ENCODE measurements around the gene ADGRE2.

The ADGRE2 gene

GRCh38 chr19:14718522-14719116, 59.7 kb downstream of the ADGRE2 start:
- 92% methylated on average over 18 of the region's 18 CpGs for WGBS
- H2BK15ac ChIP-seq (ENCODE audit: low read depth, poor library complexity, severe bottlenecking) = no peak overlapping the region
- no peak overlapping the region for H3K4me2 ChIP-seq (ENCODE audit: low read length, poor library complexity, severe bottlenecking)
- no peak overlapping the region for H2AFZ ChIP-seq (ENCODE audit: low read depth, low read length)
- H3K4ac ChIP-seq (ENCODE audit: low read depth in 1 of 2, low read length in 2 of 2) = no peak overlapping the region
- no peak overlapping the region for H2BK120ac ChIP-seq (ENCODE audit: low read depth, low read length)
- no peak overlapping the region for H3K27ac ChIP-seq (ENCODE audit: low read length, poor library complexity, severe bottlenecking)
- DNase-seq = peak; percentile 1
- no peak overlapping the region for H4K8ac ChIP-seq (ENCODE audit: low read length)
- no peak overlapping the region for H3K9ac ChIP-seq (ENCODE audit: low read length)
- H3K14ac ChIP-seq (ENCODE audit: low read length in 2 of 2) = no peak overlapping the region
- no peaks in the 10 kb centered on the region for H3K27me3 ChIP-seq (ENCODE audit: control insufficient read depth in 1 of 2, insufficient read depth in 1 of 2, low read length in 2 of 2)
- no peak overlapping the region for H2AK5ac ChIP-seq (ENCODE audit: low read length, severe bottlenecking)
- peaks cover 98% of the 10 kb centered on the region for H3K9me3 ChIP-seq (ENCODE audit: control insufficient read depth, low read length)
- no peak overlapping the region for H2BK12ac ChIP-seq (ENCODE audit: low read length in 2 of 2)
- H3K4me1 ChIP-seq (ENCODE audit: control insufficient read depth, insufficient read depth, low read depth, low read length) = no peaks in the 10 kb centered on the region
- H3K23ac ChIP-seq (ENCODE audit: low read length in 2 of 2) = no peak overlapping the region
- no peaks in the 10 kb centered on the region for H3K79me1 ChIP-seq (replicated peaks; ENCODE audit: low read length, poor library complexity, severe bottlenecking)
- no peak overlapping the region for H4K91ac ChIP-seq (ENCODE audit: low read length)
- no peak overlapping the region for H2BK5ac ChIP-seq (ENCODE audit: low read depth, low read length, poor library complexity, severe bottlenecking)
- H3K4me3 ChIP-seq (ENCODE audit: insufficient read depth in 1 of 2, low read depth in 1 of 2, low read length in 2 of 2) = peak overlapping the region in 1 of 2 experiments; percentile 64
- no peak overlapping the region for H3K18ac ChIP-seq (ENCODE audit: low read depth in 1 of 2, low read length in 2 of 2)
- peaks cover 43 to 96% of the 10 kb centered on the region in 2 experiments for H3K36me3 ChIP-seq (ENCODE audit: control insufficient read depth in 1 of 2, insufficient read depth in 2 of 2, low read depth in 1 of 2, low read length in 2 of 2)

GRCh38 chr19:14715841-14716240, 62.5 kb downstream of the ADGRE2 start:
- no peak for DNase-seq
- H3K79me1 ChIP-seq (replicated peaks; ENCODE audit: low read length, poor library complexity, severe bottlenecking) = no peaks in the 10 kb centered on the region
- H3K27me3 ChIP-seq (ENCODE audit: control insufficient read depth in 1 of 2, insufficient read depth in 1 of 2, low read length in 2 of 2) = no peaks in the 10 kb centered on the region
- H3K36me3 ChIP-seq (ENCODE audit: control insufficient read depth in 1 of 2, insufficient read depth in 2 of 2, low read depth in 1 of 2, low read length in 2 of 2) = peaks cover 53 to 96% of the 10 kb centered on the region in 2 experiments
- 96% methylated on average over 4 of the region's 4 CpGs for WGBS
- H3K18ac ChIP-seq (ENCODE audit: low read depth in 1 of 2, low read length in 2 of 2) = no peak overlapping the region
- peaks cover 89% of the 10 kb centered on the region for H3K9me3 ChIP-seq (ENCODE audit: control insufficient read depth, low read length)
- H3K9ac ChIP-seq (ENCODE audit: low read length) = no peak overlapping the region
- peak overlapping the region in 1 of 2 experiments; percentile 48 for H3K4me3 ChIP-seq (ENCODE audit: insufficient read depth in 1 of 2, low read depth in 1 of 2, low read length in 2 of 2)
- H4K91ac ChIP-seq (ENCODE audit: low read length) = no peak overlapping the region
- no peaks in the 10 kb centered on the region for H3K4me1 ChIP-seq (ENCODE audit: control insufficient read depth, insufficient read depth, low read depth, low read length)
- no peak overlapping the region for H3K23ac ChIP-seq (ENCODE audit: low read length in 2 of 2)
- H2BK15ac ChIP-seq (ENCODE audit: low read depth, poor library complexity, severe bottlenecking) = no peak overlapping the region
- no peak overlapping the region for H4K8ac ChIP-seq (ENCODE audit: low read length)
- no peak overlapping the region for H3K4me2 ChIP-seq (ENCODE audit: low read length, poor library complexity, severe bottlenecking)
- no peak overlapping the region for H3K27ac ChIP-seq (ENCODE audit: low read length, poor library complexity, severe bottlenecking)
- no peak overlapping the region for H2BK5ac ChIP-seq (ENCODE audit: low read depth, low read length, poor library complexity, severe bottlenecking)
- no peak overlapping the region for H2AK5ac ChIP-seq (ENCODE audit: low read length, severe bottlenecking)
- no peak overlapping the region for H3K4ac ChIP-seq (ENCODE audit: low read depth in 1 of 2, low read length in 2 of 2)
- H2AFZ ChIP-seq (ENCODE audit: low read depth, low read length) = no peak overlapping the region
- no peak overlapping the region for H2BK120ac ChIP-seq (ENCODE audit: low read depth, low read length)
- no peak overlapping the region for H3K14ac ChIP-seq (ENCODE audit: low read length in 2 of 2)
- no peak overlapping the region for H2BK12ac ChIP-seq (ENCODE audit: low read length in 2 of 2)

- Histone ChIP-seq H3K27ac (ENCODE audit: low read length, poor library complexity, severe bottlenecking) (no peak overlapping the region), H3K9ac (ENCODE audit: low read length) (no peak overlapping the region), H3K36me3 (ENCODE audit: control insufficient read depth in 1 of 2, insufficient read depth in 2 of 2, low read depth in 1 of 2, low read length in 2 of 2) (peaks cover 85 to 95% of the 10 kb centered on the region in 2 experiments), H3K9me3 (ENCODE audit: control insufficient read depth, low read length) (peaks cover 43% of the 10 kb centered on the region), H2AFZ (ENCODE audit: low read depth, low read length) (no peak overlapping the region), H3K79me1 (replicated peaks; ENCODE audit: low read length, poor library complexity, severe bottlenecking) (no peaks in the 10 kb centered on the region), H3K4me3 (ENCODE audit: insufficient read depth in 1 of 2, low read depth in 1 of 2, low read length in 2 of 2) (no peak overlapping the region), H2BK5ac (ENCODE audit: low read depth, low read length, poor library complexity, severe bottlenecking) (no peak overlapping the region), H4K91ac (ENCODE audit: low read length) (no peak overlapping the region), H3K4me1 (ENCODE audit: control insufficient read depth, insufficient read depth, low read depth, low read length) (no peaks in the 10 kb centered on the region), H3K14ac (ENCODE audit: low read length in 2 of 2) (no peak overlapping the region), H2BK120ac (ENCODE audit: low read depth, low read length) (no peak overlapping the region), H4K8ac (ENCODE audit: low read length) (no peak overlapping the region), H2BK12ac (ENCODE audit: low read length in 2 of 2) (no peak overlapping the region), H2BK15ac (ENCODE audit: low read depth, poor library complexity, severe bottlenecking) (no peak overlapping the region), H3K23ac (ENCODE audit: low read length in 2 of 2) (no peak overlapping the region), H3K4me2 (ENCODE audit: low read length, poor library complexity, severe bottlenecking) (no peak overlapping the region), H2AK5ac (ENCODE audit: low read length, severe bottlenecking) (no peak overlapping the region), H3K27me3 (ENCODE audit: control insufficient read depth in 1 of 2, insufficient read depth in 1 of 2, low read length in 2 of 2) (no peaks in the 10 kb centered on the region), H3K18ac (ENCODE audit: low read depth in 1 of 2, low read length in 2 of 2) (no peak overlapping the region), H3K4ac (ENCODE audit: low read depth in 1 of 2, low read length in 2 of 2) (no peak overlapping the region)
- 90% methylated on average over 6 of the region's 6 CpGs for WGBS
- DNase-seq = no peak
These were observed 73.9 kb downstream of the ADGRE2 start for GRCh38 chr19:14704450-14704849.

GRCh38 chr19:14703833-14704232, 74.5 kb downstream of the ADGRE2 start:
- H4K8ac ChIP-seq (ENCODE audit: low read length) = no peak overlapping the region
- H4K91ac ChIP-seq (ENCODE audit: low read length) = no peak overlapping the region
- no peak overlapping the region for H2AK5ac ChIP-seq (ENCODE audit: low read length, severe bottlenecking)
- no peak overlapping the region for H3K4ac ChIP-seq (ENCODE audit: low read depth in 1 of 2, low read length in 2 of 2)
- no peaks in the 10 kb centered on the region for H3K4me1 ChIP-seq (ENCODE audit: control insufficient read depth, insufficient read depth, low read depth, low read length)
- H3K79me1 ChIP-seq (replicated peaks; ENCODE audit: low read length, poor library complexity, severe bottlenecking) = no peaks in the 10 kb centered on the region
- H2BK120ac ChIP-seq (ENCODE audit: low read depth, low read length) = no peak overlapping the region
- H2BK5ac ChIP-seq (ENCODE audit: low read depth, low read length, poor library complexity, severe bottlenecking) = no peak overlapping the region
- peaks cover 85 to 95% of the 10 kb centered on the region in 2 experiments for H3K36me3 ChIP-seq (ENCODE audit: control insufficient read depth in 1 of 2, insufficient read depth in 2 of 2, low read depth in 1 of 2, low read length in 2 of 2)
- no peak overlapping the region for H3K14ac ChIP-seq (ENCODE audit: low read length in 2 of 2)
- no peak overlapping the region for H3K23ac ChIP-seq (ENCODE audit: low read length in 2 of 2)
- H3K9me3 ChIP-seq (ENCODE audit: control insufficient read depth, low read length) = peaks cover 37% of the 10 kb centered on the region
- H3K9ac ChIP-seq (ENCODE audit: low read length) = no peak overlapping the region
- no peak overlapping the region for H3K4me3 ChIP-seq (ENCODE audit: insufficient read depth in 1 of 2, low read depth in 1 of 2, low read length in 2 of 2)
- H3K4me2 ChIP-seq (ENCODE audit: low read length, poor library complexity, severe bottlenecking) = no peak overlapping the region
- H3K27me3 ChIP-seq (ENCODE audit: control insufficient read depth in 1 of 2, insufficient read depth in 1 of 2, low read length in 2 of 2) = no peaks in the 10 kb centered on the region
- H2BK15ac ChIP-seq (ENCODE audit: low read depth, poor library complexity, severe bottlenecking) = no peak overlapping the region
- WGBS = 100% methylated on average over 5 of the region's 6 CpGs
- no peak for DNase-seq
- no peak overlapping the region for H3K27ac ChIP-seq (ENCODE audit: low read length, poor library complexity, severe bottlenecking)
- no peak overlapping the region for H2BK12ac ChIP-seq (ENCODE audit: low read length in 2 of 2)
- H3K18ac ChIP-seq (ENCODE audit: low read depth in 1 of 2, low read length in 2 of 2) = no peak overlapping the region
- H2AFZ ChIP-seq (ENCODE audit: low read depth, low read length) = no peak overlapping the region
